PC-9 (cell line): ENCODE measurements around the gene DRC3. TPM values are rescaled to one million over a fixed set of nuclear protein-coding genes. Genes with fewer than 3 reads are reported as not detected.
A peak's percentile ranks its signal among the peaks of the same experiment; 100 is the strongest.

Source experiments
- BruUV-seq: library from RNA; stranded (reverse); fragments of 400-500 nt; replicated peaks from 2 replicates; lab custom pipeline; 2021; lab: Mats Ljungman, UMichigan
- CTCF ChIA-PET: fragments of 300-600 bp; sonication (Branson Sonifier 250); formaldehyde crosslinking; loops from one replicate; lab custom pipeline; 2022; ENCODE audit warnings: antibody characterized with exemption; lab: Charles Lee
- POLR2A ChIA-PET: fragments of 300-600 bp; sonication (Branson Sonifier 250); formaldehyde crosslinking; loops from one replicate; lab custom pipeline; 2022; ENCODE audit warnings: antibody characterized with exemption; ENCODE audit not compliant: unreplicated experiment; lab: Charles Lee
- DNase-seq, 2 experiments: peaks; one replicate each; pipeline versions ENCODE4 v3.0.0 to v3.0.0-alpha.2; 2015 to 2022; ENCODE audit warnings: mixed read lengths in 1 of 2
- H2AFZ ChIP-seq: fragments of 200-600 bp; sonication (generic); 2 replicates; pipeline ENCODE4 v1.8.1; 2017; ENCODE audit warnings: antibody characterized with exemption
- H3F3A ChIP-seq: fragments of 200-600 bp; sonication (generic); 2 replicates; pipeline ENCODE4 v1.8.1; 2017; ENCODE audit warnings: antibody characterized with exemption, mild to moderate bottlenecking, low read depth; ENCODE audit not compliant: insufficient read depth
- H3K27ac ChIP-seq: fragments of 200-600 bp; sonication (generic); 2 replicates; pipeline ENCODE4 v1.6.1; 2016; ENCODE audit warnings: mixed run types
- H3K27me3 ChIP-seq: fragments of 200-600 bp; sonication (generic); 2 replicates; pipeline ENCODE4 v1.6.1; 2016; ENCODE audit warnings: low read depth, mixed run types; ENCODE audit not compliant: insufficient read depth
- H3K36me3 ChIP-seq: fragments of 200-600 bp; sonication (generic); 2 replicates; pipeline ENCODE4 v1.6.1; 2016; ENCODE audit warnings: low read depth, mixed run types
- H3K4me1 ChIP-seq: fragments of 200-600 bp; sonication (generic); replicated peaks from 2 replicates; pipeline ENCODE4 v1.6.1; 2016; ENCODE audit warnings: mixed run types; ENCODE audit not compliant: insufficient read depth
- H3K4me2 ChIP-seq: fragments of 200-600 bp; sonication (generic); 2 replicates; pipeline ENCODE4 v1.6.1; 2017; ENCODE audit warnings: mixed run types
- H3K4me3 ChIP-seq: fragments of 200-600 bp; sonication (generic); 2 replicates; pipeline ENCODE4 v1.6.1; 2016; ENCODE audit warnings: mixed run types
- H3K79me2 ChIP-seq: fragments of 200-600 bp; sonication (generic); 2 replicates; pipeline ENCODE4 v1.6.1; 2017; ENCODE audit warnings: low read depth, mixed run types
- H3K9me2 ChIP-seq: fragments of 200-600 bp; sonication (generic); 2 replicates; pipeline ENCODE4 v1.8.1; 2017; ENCODE audit warnings: mild to moderate bottlenecking; ENCODE audit not compliant: insufficient read depth
- H3K9me3 ChIP-seq: fragments of 200-600 bp; sonication (generic); 2 replicates; pipeline ENCODE4 v1.8.1; 2016; ENCODE audit warnings: low read depth; ENCODE audit not compliant: insufficient read depth
- H4K20me1 ChIP-seq: fragments of 200-600 bp; sonication (generic); 2 replicates; pipeline ENCODE4 v1.8.1; 2017; ENCODE audit not compliant: insufficient read depth
- CTCF ChIP-seq: fragments of 200-600 bp; sonication (generic); conservative IDR thresholded peaks from 2 replicates; pipeline ENCODE4 v1.6.1; 2017; ENCODE audit warnings: mixed run types, antibody characterized with exemption, mild to moderate bottlenecking, moderate library complexity
- EZH2 ChIP-seq: fragments of 200-600 bp; sonication (generic); IDR thresholded peaks from 2 replicates; pipeline ENCODE4 v1.8.0; 2017; ENCODE audit warnings: antibody characterized with exemption, low read depth
- intact Hi-C: fragments of 100-400 bp; cut with micrococcal nuclease; formaldehyde crosslinking; loops from one replicate; pipeline ENCODE4 v1.10.0; 2022; ENCODE audit not compliant: unreplicated experiment
- total RNA-seq: library from RNA; stranded (reverse); gene quantifications from 2 replicates; pipeline ENCODE4 v1.2.3, GENCODE V29; 2021

The DRC3 gene
- total RNA-seq, 1 experiment from 2014 or later: 15.2 TPM

GRCh38 chr17:18042983-18043382 lies 70.3 kb downstream of the DRC3 start:
- no TSS peak for BruUV-seq
- Histone ChIP-seq H4K20me1 (no peaks in the 10 kb centered on the region), H3K27me3 (no peaks in the 10 kb centered on the region), H3K4me3 (no peak overlapping the region), H3K79me2 (peaks cover 33% of the 10 kb centered on the region), H3F3A (peaks cover 5% of the 10 kb centered on the region; the same call in 1 of the 2 replicates), H3K9me2 (no peaks in the 10 kb centered on the region), H2AFZ (no peak overlapping the region), H3K4me1 (peaks cover 26% of the 10 kb centered on the region), H3K36me3 (no peaks in the 10 kb centered on the region), H3K27ac (no peak overlapping the region), H3K4me2 (no peak overlapping the region), H3K9me3 (no peaks in the 10 kb centered on the region)
- POLR2A ChIA-PET: interaction anchor here (0.7 kb wide), 1 partner anchor 334 kb away, joined by 3 read pairs; no protein-coding TSS in a partner anchor
- no peak for DNase-seq
- CTCF ChIA-PET: no interaction called here
- intact Hi-C loops: no loop called here
- TF ChIP-seq EZH2: no peak
- TF ChIP-seq CTCF: no peak

GRCh38 chr17:18043491-18043890 lies 70.8 kb downstream of the DRC3 start:
- Histone ChIP-seq H3K4me2 (no peak overlapping the region), H3K4me3 (no peak overlapping the region), H3K79me2 (peaks cover 28% of the 10 kb centered on the region), H3K27ac (no peak overlapping the region), H3K9me3 (no peaks in the 10 kb centered on the region), H3K4me1 (peaks cover 24% of the 10 kb centered on the region), H3K27me3 (no peaks in the 10 kb centered on the region), H3K9me2 (no peaks in the 10 kb centered on the region), H2AFZ (no peak overlapping the region), H3K36me3 (no peaks in the 10 kb centered on the region), H4K20me1 (no peaks in the 10 kb centered on the region), H3F3A (peaks cover 4% of the 10 kb centered on the region; the same call in 1 of the 2 replicates)
- ChIA-PET POLR2A (interaction anchor here (0.7 kb wide), 1 partner anchor 334 kb away, joined by 3 read pairs; no protein-coding TSS in a partner anchor), CTCF (no interaction called here)
- BruUV-seq: no TSS peak
- intact Hi-C loops: no loop called here
- DNase-seq: no peak
- no peak for TF ChIP-seq EZH2
- TF ChIP-seq CTCF: peak; percentile 58

- Histone ChIP-seq H3K79me2 (peaks cover 26% of the 10 kb centered on the region), H3K27me3 (no peaks in the 10 kb centered on the region), H2AFZ (no peak overlapping the region), H3K9me2 (no peaks in the 10 kb centered on the region), H3K4me2 (no peak overlapping the region), H3F3A (peaks cover 4% of the 10 kb centered on the region; the same call in 1 of the 2 replicates), H3K27ac (no peak overlapping the region), H3K9me3 (no peaks in the 10 kb centered on the region), H4K20me1 (no peaks in the 10 kb centered on the region; the same call in 1 of the 2 replicates), H3K4me1 (peaks cover 24% of the 10 kb centered on the region), H3K4me3 (no peak overlapping the region), H3K36me3 (no peaks in the 10 kb centered on the region)
- no TSS peak for BruUV-seq
- intact Hi-C loops: no loop called here
- CTCF ChIA-PET: no interaction called here
- POLR2A ChIA-PET: no interaction called here
- DNase-seq: no peak
- TF ChIP-seq CTCF (no peak), EZH2 (no peak)
Observed at GRCh38 chr17:18044609-18045008, 71.9 kb downstream of the DRC3 start.
